Measurements from ENCODE around the gene THUMPD2. TPM values are rescaled to one million over a fixed set of nuclear protein-coding genes. Genes with fewer than 3 reads are reported as not detected.

Gene THUMPD2
- total RNA-seq, 8 experiments from 2014 or later = 11.0 to 36.3 (median 13.6) TPM

- Histone ChIP-seq H3K4me3 (no peak overlapping the region), H3K4me1 (replicated peaks in 1 of 2) (no peaks in the 10 kb centered on the region), H3K27ac (no peak overlapping the region)
- no peak for ATAC-seq (replicated peaks in 6 of 8)
- WGBS, 10 experiments = 39 to 100% (median 90%) methylated on average over 1 to 3 of the region's 4 CpGs; no CpG with 5 or more reads in 1 of the 10 experiments
- in situ Hi-C loops (cut with MboI; ENCODE audit: low pct_unique_long_range_greater_than_20kb in 2 of 9, low sequenced_read_pairs in 9 of 9, unreplicated experiment in 9 of 9) = loop anchor here in 2 of 9 experiments (25.0 kb wide), 2 partner anchors 193 to 318 kb away; no protein-coding TSS in a partner anchor
These were observed 73.4 kb downstream of the THUMPD2 start for GRCh38 chr2:39705638-39706037.

- Histone ChIP-seq H3K4me1 (replicated peaks in 1 of 2) (no peaks in the 10 kb centered on the region), H3K27ac (no peak overlapping the region), H3K4me3 (no peak overlapping the region)
- no peak for ATAC-seq (replicated peaks in 6 of 8)
- WGBS, 10 experiments = 74 to 92% (median 87%) methylated on average over 1 to 3 of the region's 3 CpGs; no CpG with 5 or more reads in 1 of the 10 experiments
- in situ Hi-C loops (cut with MboI; ENCODE audit: low pct_unique_long_range_greater_than_20kb in 2 of 9, low sequenced_read_pairs in 9 of 9, unreplicated experiment in 9 of 9) = loop anchor here in 2 of 9 experiments (25.0 kb wide), 2 partner anchors 192 to 317 kb away; no protein-coding TSS in a partner anchor
These were observed 74.5 kb downstream of the THUMPD2 start for GRCh38 chr2:39704540-39704939.

GRCh38 chr2:39703181-39703872, 75.7 kb downstream of the THUMPD2 start:
- 21 to 100% (median 89%) methylated on average over 1 to 3 of the region's 3 CpGs; no CpG with 5 or more reads in 1 of the 10 experiments for WGBS, 10 experiments
- peak in 2 of 8 experiments; percentile 62 to 82 for ATAC-seq (replicated peaks in 6 of 8)
- in situ Hi-C loops (cut with MboI; ENCODE audit: low pct_unique_long_range_greater_than_20kb in 2 of 9, low sequenced_read_pairs in 9 of 9, unreplicated experiment in 9 of 9) = loop anchor here in 2 of 9 experiments (25.0 kb wide), 2 partner anchors 191 to 316 kb away; no protein-coding TSS in a partner anchor

GRCh38 chr2:39701137-39701536, 77.9 kb downstream of the THUMPD2 start:
- Histone ChIP-seq H3K4me3 (no peak overlapping the region), H3K27ac (no peak overlapping the region), H3K4me1 (replicated peaks in 1 of 2) (peaks cover 5 to 8% of the 10 kb centered on the region in 2 donors)
- in situ Hi-C loops (cut with MboI; ENCODE audit: low pct_unique_long_range_greater_than_20kb in 2 of 9, low sequenced_read_pairs in 9 of 9, unreplicated experiment in 9 of 9) = loop anchor here in 2 of 9 experiments (25.0 kb wide), 2 partner anchors 189 to 314 kb away; no protein-coding TSS in a partner anchor
- no peak for ATAC-seq (replicated peaks in 6 of 8)
- 17 to 100% (median 82%) methylated on average over 1 of the region's 1 CpG; no CpG with 5 or more reads in 2 of the 10 experiments for WGBS, 10 experiments

More at GRCh38 chr2:39703181-39703872, 75.7 kb downstream of the THUMPD2 start:
- Histone ChIP-seq H3K4me3 (no peak overlapping the region), H3K4me1 (replicated peaks in 1 of 2) (no peaks in the 10 kb centered on the region), H3K27ac (no peak overlapping the region)

GRCh38 chr2:39697454-39697853, 81.6 kb downstream of the THUMPD2 start:
- no peak overlapping the region for H3K27ac ChIP-seq
- peak in 2 of 8 experiments; percentile 6 to 42 for ATAC-seq (replicated peaks in 6 of 8)
- 60 to 100% (median 89%) methylated on average over 1 to 2 of the region's 2 CpGs; no CpG with 5 or more reads in 4 of the 10 experiments for WGBS, 10 experiments
- peaks cover 11 to 12% of the 10 kb centered on the region in 2 donors for H3K4me1 ChIP-seq (replicated peaks in 1 of 2)
- no peak overlapping the region for H3K4me3 ChIP-seq
- in situ Hi-C loops (cut with MboI; ENCODE audit: low pct_unique_long_range_greater_than_20kb in 2 of 9, low sequenced_read_pairs in 9 of 9, unreplicated experiment in 9 of 9) = no loop called here

GRCh38 chr2:39696838-39697237, 82.2 kb downstream of the THUMPD2 start:
- no peak overlapping the region for H3K4me3 ChIP-seq
- H3K27ac ChIP-seq = no peak overlapping the region
- peaks cover 11 to 12% of the 10 kb centered on the region in 2 donors for H3K4me1 ChIP-seq (replicated peaks in 1 of 2)
- WGBS, 10 experiments = 43 to 100% (median 60%) methylated on average over 1 of the region's 1 CpG; no CpG with 5 or more reads in 3 of the 10 experiments
- in situ Hi-C loops (cut with MboI; ENCODE audit: low pct_unique_long_range_greater_than_20kb in 2 of 9, low sequenced_read_pairs in 9 of 9, unreplicated experiment in 9 of 9) = no loop called here
- peak; percentile 50 to 92 (median 82) for ATAC-seq (replicated peaks in 6 of 8)

- H3K4me1 ChIP-seq (replicated peaks in 1 of 2) = peaks cover 11 to 12% of the 10 kb centered on the region in 2 donors
- 33 to 100% (median 80%) methylated on average over 1 to 4 of the region's 4 CpGs; no CpG with 5 or more reads in 3 of the 10 experiments for WGBS, 10 experiments
- peak overlapping the region in 1 of 2 donors; percentile 48 for H3K27ac ChIP-seq
- peak in 6 of 8 experiments; percentile 14 to 63 (median 50) for ATAC-seq (replicated peaks in 6 of 8)
- in situ Hi-C loops (cut with MboI; ENCODE audit: low pct_unique_long_range_greater_than_20kb in 2 of 9, low sequenced_read_pairs in 9 of 9, unreplicated experiment in 9 of 9) = no loop called here
- no peak overlapping the region for H3K4me3 ChIP-seq
These were observed 82.9 kb downstream of the THUMPD2 start for GRCh38 chr2:39696101-39696553.

GRCh38 chr2:39693245-39693644, 85.8 kb downstream of the THUMPD2 start:
- H3K27ac ChIP-seq = no peak overlapping the region
- no peak for ATAC-seq (replicated peaks in 6 of 8)
- peaks cover 11 to 12% of the 10 kb centered on the region in 2 donors for H3K4me1 ChIP-seq (replicated peaks in 1 of 2)
- H3K4me3 ChIP-seq = no peak overlapping the region
- in situ Hi-C loops (cut with MboI; ENCODE audit: low pct_unique_long_range_greater_than_20kb in 2 of 9, low sequenced_read_pairs in 9 of 9, unreplicated experiment in 9 of 9) = no loop called here
- WGBS, 10 experiments = 33 to 100% (median 57%) methylated on average over 1 of the region's 1 CpG; no CpG with 5 or more reads in 3 of the 10 experiments

- Histone ChIP-seq H3K27ac (no peak overlapping the region), H3K4me1 (replicated peaks in 1 of 2) (no peaks in the 10 kb centered on the region), H3K4me3 (no peak overlapping the region)
- in situ Hi-C loops (cut with MboI; ENCODE audit: low pct_unique_long_range_greater_than_20kb in 2 of 9, low sequenced_read_pairs in 9 of 9, unreplicated experiment in 9 of 9) = no loop called here
- peak in 1 of 8 experiments; percentile 46 for ATAC-seq (replicated peaks in 6 of 8)
- 46 to 85% (median 73%) methylated on average over 2 to 4 of the region's 6 CpGs; no CpG with 5 or more reads in 4 of the 10 experiments for WGBS, 10 experiments
These were observed 89.2 kb downstream of the THUMPD2 start for GRCh38 chr2:39689876-39690275.

GRCh38 chr2:39689272-39689841, 89.7 kb downstream of the THUMPD2 start:
- ATAC-seq (replicated peaks in 6 of 8) = peak in 2 of 8 experiments; percentile 36 to 89
- 33 to 100% (median 73%) methylated on average over 1 of the region's 1 CpG; no CpG with 5 or more reads in 2 of the 10 experiments for whole genome bisulfite sequencing, 10 experiments
- no peak overlapping the region for H3K4me3 ChIP-seq
- no peak overlapping the region for H3K27ac ChIP-seq
- H3K4me1 ChIP-seq (replicated peaks in 1 of 2) = no peaks in the 10 kb centered on the region
- in situ Hi-C loops (cut with MboI; ENCODE audit: low pct_unique_long_range_greater_than_20kb in 2 of 9, low sequenced_read_pairs in 9 of 9, unreplicated experiment in 9 of 9) = no loop called here

- in situ Hi-C loops (cut with MboI; ENCODE audit: low pct_unique_long_range_greater_than_20kb in 2 of 9, low sequenced_read_pairs in 9 of 9, unreplicated experiment in 9 of 9) = no loop called here
- no peak for ATAC-seq (replicated peaks in 6 of 8)
- no peaks in the 10 kb centered on the region for H3K4me1 ChIP-seq (replicated peaks in 1 of 2)
- H3K27ac ChIP-seq = no peak overlapping the region
- WGBS, 10 experiments = 0 to 83% (median 29%) methylated on average over 1 to 2 of the region's 2 CpGs; no CpG with 5 or more reads in 3 of the 10 experiments
- no peak overlapping the region for H3K4me3 ChIP-seq
These were observed 90.9 kb downstream of the THUMPD2 start for GRCh38 chr2:39688181-39688580.

- ATAC-seq (replicated peaks in 6 of 8) = peak in 1 of 8 experiments; percentile 24
- Histone ChIP-seq H3K4me3 (no peak overlapping the region), H3K27ac (no peak overlapping the region), H3K4me1 (replicated peaks in 1 of 2) (no peaks in the 10 kb centered on the region)
- in situ Hi-C loops (cut with MboI; ENCODE audit: low pct_unique_long_range_greater_than_20kb in 2 of 9, low sequenced_read_pairs in 9 of 9, unreplicated experiment in 9 of 9) = no loop called here
- 83 to 100% (median 94%) methylated on average over 1 to 2 of the region's 6 CpGs; no CpG with 5 or more reads in 7 of the 10 experiments for WGBS, 10 experiments
These were observed 92.6 kb downstream of the THUMPD2 start for GRCh38 chr2:39686456-39686855.

All from motor neuron (in vitro differentiated cells).